Hepatocyte (in vitro differentiated cells): ENCODE measurements around the gene AHCY. TPM values are rescaled to one million over a fixed set of nuclear protein-coding genes. Genes with fewer than 3 reads are reported as not detected.
A peak's percentile ranks its signal among the peaks of the same experiment; 100 is the strongest.
"Not testable (repeated sequence)": the region's sequence is repeated elsewhere in the genome, so short reads cannot be mapped to it uniquely, and the experiment has no call there.

Experiments used
- DNase-seq: peaks from one replicate; pipeline ENCODE4 v3.0.0-alpha.2; 2016; ENCODE audit warnings: low spot score
- H2AFZ ChIP-seq: fragments of 200-600 bp; sonication (generic); 2 replicates; pipeline ENCODE4 v1.6.0; 2016; ENCODE audit warnings: antibody characterized with exemption, mild to moderate bottlenecking
- H3K27ac ChIP-seq: fragments of 200-600 bp; sonication (generic); 2 replicates; pipeline ENCODE4 v1.5.1; 2016; ENCODE audit warnings: mild to moderate bottlenecking
- H3K27me3 ChIP-seq: fragments of 200-600 bp; sonication (generic); 2 replicates; pipeline ENCODE4 v1.6.1; 2016
- H3K36me3 ChIP-seq: fragments of 200-600 bp; sonication (generic); replicated peaks from 2 replicates; pipeline ENCODE4 v1.5.1; 2016; ENCODE audit warnings: low read depth; ENCODE audit not compliant: insufficient read depth
- H3K4me1 ChIP-seq: fragments of 200-600 bp; sonication (generic); 2 replicates; pipeline ENCODE4 v1.5.1; 2016; ENCODE audit warnings: mild to moderate bottlenecking, moderate library complexity; ENCODE audit not compliant: insufficient read depth
- H3K4me2 ChIP-seq: fragments of 200-600 bp; sonication (generic); 2 replicates; pipeline ENCODE4 v1.6.0; 2016
- H3K4me3 ChIP-seq: fragments of 200-600 bp; sonication (generic); 2 replicates; pipeline ENCODE4 v1.5.1; 2016; ENCODE audit warnings: mild to moderate bottlenecking
- H3K79me2 ChIP-seq: fragments of 200-600 bp; sonication (generic); 2 replicates; pipeline ENCODE4 v1.6.0; 2017; ENCODE audit warnings: mild to moderate bottlenecking
- H3K9me2 ChIP-seq: fragments of 200-600 bp; sonication (generic); replicated peaks from 2 replicates; pipeline ENCODE4 v1.6.0; 2017; ENCODE audit warnings: mild to moderate bottlenecking; ENCODE audit not compliant: insufficient read depth
- H3K9me3 ChIP-seq: fragments of 200-600 bp; sonication (generic); 2 replicates; pipeline ENCODE4 v1.5.1; 2016; ENCODE audit warnings: low read depth, mild to moderate bottlenecking
- H4K20me1 ChIP-seq: fragments of 200-600 bp; sonication (generic); 2 replicates; pipeline ENCODE4 v1.6.0; 2016; ENCODE audit warnings: mild to moderate bottlenecking; ENCODE audit not compliant: insufficient read depth, poor library complexity, severe bottlenecking
- CTCF ChIP-seq: fragments of 200-600 bp; sonication (generic); IDR thresholded peaks from 2 replicates; pipeline ENCODE4 v1.5.1; 2016; ENCODE audit warnings: antibody characterized with exemption, mild to moderate bottlenecking; ENCODE audit not compliant: poor library complexity
- EZH2 ChIP-seq: fragments of 200-600 bp; sonication (generic); IDR thresholded peaks from 2 replicates; pipeline ENCODE4 v1.6.1; 2016; ENCODE audit warnings: antibody characterized with exemption, mild to moderate bottlenecking, borderline replicate concordance
- EZH2phosphoT487 ChIP-seq: fragments of 200-600 bp; sonication (generic); IDR thresholded peaks from one replicate; pipeline ENCODE4 v1.6.1; 2018; ENCODE audit warnings: antibody characterized with exemption, mild to moderate bottlenecking, low read depth, moderate library complexity; ENCODE audit not compliant: unreplicated experiment, severe bottlenecking
- WGBS: methylation state at CpG from one replicate; pipeline ENCODE4 v1.1.6; 2016; ENCODE audit warnings: low lambda C conversion rate; ENCODE audit errors: missing lambda C conversion rate; 5-methylcytosine and 5-hydroxymethylcytosine counted together
- polyA plus RNA-seq: library from polyadenylated mRNA; unstranded; fragments of >200 nt; fragmentation: Nextera tagmentation; extraction: Ambion mirVana; gene quantifications from 2 replicates; pipeline ENCODE4 v1.2.1, GENCODE V29; 2016
- total RNA-seq: library from RNA; depleted of rRNA; stranded (reverse); fragments of >200 nt; gene quantifications from 2 replicates; pipeline ENCODE4 v1.2.3, GENCODE V29; 2014

Gene AHCY
- total and polyA plus RNA-seq, 2 experiments from 2014 or later: 81.1 to 124 TPM

DNA sequence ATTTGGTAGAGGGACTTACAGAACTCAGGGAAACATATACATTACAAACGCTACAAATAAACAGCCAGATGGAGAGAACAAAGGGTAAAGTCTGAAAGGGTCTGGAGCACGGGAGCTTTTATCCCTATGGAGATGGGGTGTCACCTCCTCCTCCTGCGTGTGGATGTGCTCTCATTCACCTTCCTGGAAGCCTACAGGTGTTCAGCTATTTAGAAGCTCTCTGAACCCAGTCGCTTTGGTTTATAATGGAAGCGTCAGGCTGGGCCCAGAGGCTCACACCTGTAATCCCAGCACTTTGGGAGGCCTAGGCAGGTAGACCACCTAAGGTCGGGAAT, 42.2 kb upstream of the AHCY start:
- H3K36me3 ChIP-seq: no peaks in the 10 kb centered on the region
- no peak overlapping the region for H3K4me3 ChIP-seq
- H3K79me2 ChIP-seq: no peaks in the 10 kb centered on the region
- no peak overlapping the region for H3K27ac ChIP-seq
- WGBS: 71% methylated on average over 6 of the region's 6 CpGs
- H3K9me2 ChIP-seq: no peaks in the 10 kb centered on the region
- no peaks in the 10 kb centered on the region for H4K20me1 ChIP-seq
- no peaks in the 10 kb centered on the region for H3K27me3 ChIP-seq
- H3K4me1 ChIP-seq: peaks cover 7% of the 10 kb centered on the region
- no peaks in the 10 kb centered on the region for H3K9me3 ChIP-seq
- DNase-seq: no peak
- TF ChIP-seq EZH2: no peak
- no peak for TF ChIP-seq EZH2phosphoT487
- TF ChIP-seq CTCF: no peak
- no peak overlapping the region for H2AFZ ChIP-seq
- H3K4me2 ChIP-seq: no peak overlapping the region

DNA sequence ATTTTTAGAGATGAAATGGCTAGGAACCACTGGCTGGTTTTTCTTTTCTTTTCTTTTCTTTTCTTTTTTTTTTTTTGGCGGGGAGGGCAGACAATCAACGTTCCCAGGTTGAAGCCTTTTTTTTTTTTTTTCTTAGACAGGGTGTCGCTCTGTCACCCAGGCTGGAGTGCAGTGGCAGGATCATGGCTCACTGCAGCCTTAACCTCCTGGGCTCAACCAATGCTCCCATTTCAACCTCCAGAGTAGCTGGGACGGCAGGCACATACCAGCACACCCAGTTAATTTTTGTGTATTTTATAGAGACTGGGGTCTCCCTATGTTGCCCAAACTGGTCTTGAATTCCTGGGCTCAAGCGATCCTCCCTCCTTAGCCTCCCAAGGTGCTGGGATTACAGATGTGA, 41.1 kb upstream of the AHCY start:
- Histone ChIP-seq H3K27me3 (no peaks in the 10 kb centered on the region), H3K9me3 (no peaks in the 10 kb centered on the region), H3K9me2 (no peaks in the 10 kb centered on the region), H2AFZ (no peak overlapping the region), H4K20me1 (no peaks in the 10 kb centered on the region), H3K4me3 (no peak overlapping the region), H3K79me2 (no peaks in the 10 kb centered on the region), H3K27ac (peak overlapping the region; percentile 68), H3K4me2 (no peak overlapping the region), H3K4me1 (peaks cover 7% of the 10 kb centered on the region), H3K36me3 (no peaks in the 10 kb centered on the region)
- 79% methylated on average over 5 of the region's 5 CpGs for WGBS
- DNase-seq: no peak
- TF ChIP-seq CTCF (no peak), EZH2phosphoT487 (no peak), EZH2 (no peak)

- Histone ChIP-seq H3K27ac (peak overlapping the region; percentile 68), H3K9me2 (no peaks in the 10 kb centered on the region), H3K27me3 (no peaks in the 10 kb centered on the region), H3K79me2 (no peaks in the 10 kb centered on the region), H2AFZ (no peak overlapping the region), H3K36me3 (no peaks in the 10 kb centered on the region), H3K4me1 (peaks cover 7% of the 10 kb centered on the region), H3K9me3 (no peaks in the 10 kb centered on the region), H4K20me1 (no peaks in the 10 kb centered on the region), H3K4me3 (no peak overlapping the region), H3K4me2 (peak overlapping the region; percentile 43)
- WGBS: 75% methylated on average over 10 of the region's 10 CpGs
- peak; percentile 26 for DNase-seq
- TF ChIP-seq EZH2phosphoT487: no peak
- no peak for TF ChIP-seq EZH2
- no peak for TF ChIP-seq CTCF
Measured at GRCh38 chr20:34343458-34344211, 40.5 kb upstream of the AHCY start.

GRCh38 chr20:34341199-34341598, 38.0 kb upstream of the AHCY start:
- DNase-seq, H4K20me1 ChIP-seq, H2AFZ ChIP-seq, H3K27me3 ChIP-seq, H3K36me3 ChIP-seq, H3K27ac ChIP-seq, H3K4me2 ChIP-seq, H3K9me3 ChIP-seq, H3K4me1 ChIP-seq, H3K9me2 ChIP-seq, H3K4me3 ChIP-seq, H3K79me2 ChIP-seq: not testable (repeated sequence)
- WGBS: 94% methylated on average over 9 of the region's 9 CpGs

- not testable (repeated sequence) for H3K27me3 ChIP-seq, H3K9me3 ChIP-seq, H3K4me2 ChIP-seq, H2AFZ ChIP-seq, H3K9me2 ChIP-seq, H3K36me3 ChIP-seq, DNase-seq, H3K79me2 ChIP-seq, H3K4me3 ChIP-seq, H3K27ac ChIP-seq, H4K20me1 ChIP-seq, H3K4me1 ChIP-seq
- 92% methylated on average over 10 of the region's 10 CpGs for WGBS
Measured at GRCh38 chr20:34340726-34341125, 37.6 kb upstream of the AHCY start.
